Measurements from ENCODE around the gene UBE2R2. TPM values are rescaled to one million over a fixed set of nuclear protein-coding genes. Genes with fewer than 3 reads are reported as not detected.

The UBE2R2 gene
- polyA plus RNA-seq, 1 donor from 2014 or later: 45.0 TPM

- H3K9me2 ChIP-seq (ENCODE audit: insufficient read depth, low read length): no peaks in the 10 kb centered on the region
- peak overlapping the region; percentile 37 for H2AFZ ChIP-seq (ENCODE audit: low read depth, low read length)
- TF ChIP-seq CTCF (IDR thresholded peaks at IDR 0.05; ENCODE audit: poor library complexity, severe bottlenecking): peak; percentile 72
- TF ChIP-seq SMC3 (conservative IDR thresholded peaks at IDR 0.05; ENCODE audit: poor library complexity): peak; percentile 73
- peak; percentile 63 for TF ChIP-seq RAD21 (conservative IDR thresholded peaks at IDR 0.05)
- no peak for TF ChIP-seq MXI1 (conservative IDR thresholded peaks at IDR 0.05; ENCODE audit: poor library complexity, severe bottlenecking)
- TF ChIP-seq REST (IDR thresholded peaks at IDR 0.05; ENCODE audit: borderline replicate concordance): no peak
- no peak overlapping the region for H3K4me3 ChIP-seq (ENCODE audit: low read length)
- no peaks in the 10 kb centered on the region for H4K20me1 ChIP-seq (ENCODE audit: insufficient read depth)
- no peaks in the 10 kb centered on the region for H3K27me3 ChIP-seq (ENCODE audit: insufficient read depth, low read depth, low read length)
- H3K4me2 ChIP-seq (ENCODE audit: low read length): no peak overlapping the region
- H3F3A ChIP-seq (ENCODE audit: insufficient read depth, low read length, poor library complexity, severe bottlenecking): no peaks in the 10 kb centered on the region
- H3K9me3 ChIP-seq (ENCODE audit: low read length): no peaks in the 10 kb centered on the region
- H3K79me2 ChIP-seq (replicated peaks; ENCODE audit: insufficient read depth, low read length): peaks cover 14% of the 10 kb centered on the region
- H3K9ac ChIP-seq (ENCODE audit: low read length): no peak overlapping the region
- no peaks in the 10 kb centered on the region for H3K36me3 ChIP-seq (ENCODE audit: insufficient read depth, low read length)
- peak overlapping the region; percentile 47 for H3K27ac ChIP-seq (ENCODE audit: low read length)
Measured at GRCh38 chr9:33813712-33814641, 3.0 kb upstream of the UBE2R2 start.

- H3K36me3 ChIP-seq (ENCODE audit: insufficient read depth, low read length): no peaks in the 10 kb centered on the region
- no peaks in the 10 kb centered on the region for H3K9me2 ChIP-seq (ENCODE audit: insufficient read depth, low read length)
- H2AFZ ChIP-seq (ENCODE audit: low read depth, low read length): no peak overlapping the region
- no peaks in the 10 kb centered on the region for H3F3A ChIP-seq (ENCODE audit: insufficient read depth, low read length, poor library complexity, severe bottlenecking)
- H3K9ac ChIP-seq (ENCODE audit: low read length): peak overlapping the region; percentile 99
- no peaks in the 10 kb centered on the region for H3K27me3 ChIP-seq (ENCODE audit: insufficient read depth, low read depth, low read length)
- peak overlapping the region; percentile 95 for H3K27ac ChIP-seq (ENCODE audit: low read length)
- no peaks in the 10 kb centered on the region for H3K9me3 ChIP-seq (ENCODE audit: low read length)
- H3K79me2 ChIP-seq (replicated peaks; ENCODE audit: insufficient read depth, low read length): peaks cover 32% of the 10 kb centered on the region
- no peaks in the 10 kb centered on the region for H4K20me1 ChIP-seq (ENCODE audit: insufficient read depth)
- H3K4me2 ChIP-seq (ENCODE audit: low read length): no peak overlapping the region
- H3K4me3 ChIP-seq (ENCODE audit: low read length): peak overlapping the region; percentile 77
- TF ChIP-seq POLR2AphosphoS5 (IDR thresholded peaks at IDR 0.05): no peak
- no peak for TF ChIP-seq EZH2 (IDR thresholded peaks at IDR 0.05; ENCODE audit: borderline replicate concordance, insufficient read depth, low read length, poor library complexity, severe bottlenecking)
- no peak for TF ChIP-seq SMC3 (conservative IDR thresholded peaks at IDR 0.05; ENCODE audit: poor library complexity)
- no peak for TF ChIP-seq MXI1 (conservative IDR thresholded peaks at IDR 0.05; ENCODE audit: poor library complexity, severe bottlenecking)
- TF ChIP-seq TAF1 (IDR thresholded peaks at IDR 0.05; ENCODE audit: low read depth): no peak
- no peak for TF ChIP-seq RAD21 (conservative IDR thresholded peaks at IDR 0.05)
- no peak for TF ChIP-seq CTCF (IDR thresholded peaks at IDR 0.05; ENCODE audit: poor library complexity, severe bottlenecking)
- TF ChIP-seq REST (IDR thresholded peaks at IDR 0.05; ENCODE audit: borderline replicate concordance): no peak
- no peak for TF ChIP-seq EP300 (conservative IDR thresholded peaks at IDR 0.05; ENCODE audit: poor library complexity, severe bottlenecking)
Measured at GRCh38 chr9:33815781-33816180, 1.2 kb upstream of the UBE2R2 start.

All from neural cell (in vitro differentiated cells).